ENCODE data around the gene DNPEP. TPM values are rescaled to one million over a fixed set of nuclear protein-coding genes. Genes with fewer than 3 reads are reported as not detected.

DNPEP gene
- total and polyA plus RNA-seq, 2 of the 4 experiments (the other 2 are of a cell fraction) = 74.2 to 89.4 TPM

- Histone ChIP-seq H4K8ac (ENCODE audit: low read depth in 2 of 2, low read length in 2 of 2) (no peak overlapping the region), H3K4ac (ENCODE audit: low read depth, low read length) (no peak overlapping the region), H3K27me3 (ENCODE audit: control insufficient read depth, insufficient read depth, low read length) (peaks cover 32% of the 10 kb centered on the region), H2BK20ac (ENCODE audit: low read depth, low read length) (no peak overlapping the region), H3K14ac (replicated peaks; ENCODE audit: low read depth, low read length) (no peak overlapping the region), H4K91ac (ENCODE audit: insufficient read depth, low read depth, low read length) (no peak overlapping the region), H3K79me1 (ENCODE audit: low read depth in 1 of 2, low read length in 2 of 2) (no peaks in the 10 kb centered on the region), H2BK15ac (ENCODE audit: low read depth, low read length) (no peak overlapping the region), H2AK9ac (replicated peaks; ENCODE audit: low read depth, low read length, poor library complexity) (no peak overlapping the region), H3K9me3 (ENCODE audit: control insufficient read depth, insufficient read depth, low read length) (no peaks in the 10 kb centered on the region), H3K4me1 (ENCODE audit: control insufficient read depth, insufficient read depth, low read length) (no peaks in the 10 kb centered on the region), H3K56ac (ENCODE audit: extremely low read depth, insufficient read depth, low read length) (no peak overlapping the region), H3K27ac (ENCODE audit: insufficient read depth, low read length) (no peak overlapping the region), H3K36me3 (ENCODE audit: control insufficient read depth, insufficient read depth, low read length) (no peaks in the 10 kb centered on the region), H4K5ac (ENCODE audit: low read depth, low read length) (no peak overlapping the region), H2AFZ (replicated peaks; ENCODE audit: low read length, poor library complexity) (no peak overlapping the region), H3K18ac (ENCODE audit: low read depth, low read length) (no peak overlapping the region), H2AK5ac (ENCODE audit: low read depth, low read length) (peak overlapping the region; percentile 38; the same call in 1 of the 2 replicates), H3K23ac (ENCODE audit: low read depth, low read length) (no peak overlapping the region), H3K4me2 (ENCODE audit: low read depth, low read length) (no peak overlapping the region), H3K9ac (ENCODE audit: low read depth, low read length) (no peak overlapping the region), H3K9me1 (ENCODE audit: insufficient read depth, low read length) (no peaks in the 10 kb centered on the region; the same call in 1 of the 2 replicates), H2BK5ac (ENCODE audit: low read depth, low read length, poor library complexity, severe bottlenecking) (no peak overlapping the region), H2BK120ac (ENCODE audit: low read depth, low read length) (no peak overlapping the region), H3K4me3 (ENCODE audit: insufficient read depth, low read depth, low read length) (no peak overlapping the region), H4K20me1 (ENCODE audit: insufficient read depth, low read length) (no peaks in the 10 kb centered on the region)
- ChIA-PET CTCF (interaction anchor here (0.9 kb wide), 1 partner anchor 18 kb away, joined by 3 read pairs; no protein-coding TSS in a partner anchor), POLR2A (ENCODE audit: unreplicated experiment) (no interaction called here)
- WGBS, 2 experiments (ENCODE audit: extremely low coverage in 2 of 2, insufficient read length in 1 of 2) = no CpG with 5 or more reads among the region's 5 CpGs
- dilution Hi-C loops (cut with HindIII; ENCODE audit: low sequenced_read_pairs, unreplicated experiment) = no loop called here
- intact Hi-C loops (cut with micrococcal nuclease) = loop anchor here (1.0 kb wide), 1 partner anchor 192 kb away; the partner anchor contains the start of gene NHEJ1
- BruUV-seq (replicated peaks) = no TSS peak
- in situ Hi-C loops (cut with MboI; ENCODE audit: low sequenced_read_pairs) = no loop called here
- DNase-seq = peak; percentile 53
- peak; percentile 91 for ATAC-seq (ENCODE audit: low read depth)
- TF ChIP-seq SMC3 (IDR thresholded peaks at IDR 0.05; ENCODE audit: low read depth, low read length) = peak; percentile 82
- TF ChIP-seq FOS (IDR thresholded peaks at IDR 0.05; ENCODE audit: low read depth, low read length) = no peak
- peak; percentile 48; the same call in 1 of the 2 replicates for TF ChIP-seq CEBPB (IDR thresholded peaks at IDR 0.05; ENCODE audit: low read depth, low read length)
- TF ChIP-seq RAD21 (IDR thresholded peaks at IDR 0.05; ENCODE audit: low read length) = peak; percentile 73
- TF ChIP-seq MAFK (IDR thresholded peaks at IDR 0.05; ENCODE audit: low read depth, low read length) = peak; percentile 97
- TF ChIP-seq BHLHE40 (IDR thresholded peaks at IDR 0.05; ENCODE audit: low read depth, low read length) = no peak
- peak; percentile 17; the same call in 1 of the 2 replicates for TF ChIP-seq NFE2L2 (IDR thresholded peaks at IDR 0.05; ENCODE audit: low read depth, low read length)
- TF ChIP-seq POLR2A (IDR thresholded peaks at IDR 0.05; ENCODE audit: low read depth, low read length) = no peak
- peak; percentile 72 for TF ChIP-seq CTCF (conservative IDR thresholded peaks at IDR 0.05; ENCODE audit: low read depth, low read length)
Observed at GRCh38 chr2:219352448-219353023, 35.2 kb downstream of the DNPEP start.

Measured in IMR-90 (cell line).